Astrocyte of the hippocampus (primary cell): ENCODE results near the gene RBM28.
A peak's percentile ranks its signal among the peaks of the same experiment; 100 is the strongest.

ENCODE experiments used
- DNase-seq: peaks from one replicate; pipeline ENCODE4 v3.0.0; 2011; ENCODE audit warnings: low read depth, low spot score

The RBM28 gene

DNA sequence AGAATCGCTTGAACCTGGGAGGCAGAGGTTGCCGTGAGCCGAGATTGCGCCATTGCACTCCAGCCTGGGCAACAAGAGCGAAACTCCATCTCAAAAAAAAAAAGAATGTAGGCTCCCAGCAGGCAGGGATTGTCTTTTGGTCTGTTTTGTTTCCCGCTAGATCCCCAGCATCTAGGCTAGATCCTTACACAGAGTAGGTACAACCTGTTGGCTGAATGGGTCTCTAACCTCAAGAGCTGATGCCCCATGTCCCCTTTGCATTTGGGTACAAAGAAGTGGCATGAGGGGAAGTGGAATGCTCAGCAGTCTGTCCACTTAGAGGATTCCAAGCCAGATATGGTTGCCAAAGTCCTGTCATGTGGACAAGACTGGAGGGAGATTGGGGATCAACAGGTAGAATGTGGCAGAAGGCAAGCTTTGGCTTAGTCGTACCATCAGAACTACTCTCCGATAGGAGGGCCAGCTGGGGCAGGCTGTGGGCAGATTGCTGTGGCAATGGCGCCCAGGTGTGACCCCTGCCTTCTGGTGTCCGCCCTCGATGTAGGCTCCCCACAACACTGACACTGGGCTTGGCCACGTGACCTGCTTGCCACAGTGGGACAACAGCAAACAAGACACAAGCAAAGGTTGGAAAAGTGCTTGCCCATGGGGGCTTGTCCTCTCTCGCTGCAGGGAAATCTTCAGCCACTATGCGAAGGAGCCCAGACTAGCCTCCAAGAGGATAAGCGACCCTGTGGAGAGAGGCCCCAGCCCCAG, 81.3 kb downstream of the RBM28 start:
- no peak for DNase-seq

DNA sequence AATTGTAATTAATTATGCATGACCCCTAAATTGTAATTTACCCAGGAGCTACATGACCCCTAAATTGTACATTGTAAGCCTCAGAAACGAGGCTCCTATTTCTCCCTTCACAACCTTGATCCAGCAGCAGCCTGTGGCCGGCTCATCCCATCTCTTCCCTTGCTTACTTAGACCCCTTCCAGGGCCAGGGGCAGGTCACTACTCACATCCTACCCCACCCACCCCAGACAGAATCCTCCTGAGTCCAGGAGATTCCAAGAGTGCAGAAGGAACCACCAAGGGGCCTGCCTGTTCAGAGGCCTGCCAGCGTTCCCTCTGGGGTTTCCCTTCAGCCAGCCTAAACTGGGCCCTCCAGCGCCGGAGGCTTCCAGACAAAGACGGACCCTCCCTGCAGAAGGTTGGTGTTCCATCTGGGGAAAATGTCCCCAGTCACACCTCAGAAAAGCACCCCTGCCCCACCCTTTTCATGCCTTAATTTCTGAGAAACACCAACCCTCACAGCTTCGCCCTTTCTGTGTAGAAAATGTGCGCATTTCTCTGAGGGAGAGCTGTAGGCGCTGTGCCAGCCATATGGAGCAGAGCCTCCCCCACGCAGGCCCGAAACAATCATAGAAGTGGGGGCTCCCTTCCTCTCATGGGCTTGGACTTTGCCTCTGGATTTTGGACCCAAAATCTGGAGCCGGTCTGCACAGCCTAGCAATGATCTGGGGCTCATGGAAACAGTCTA, 83.5 kb downstream of the RBM28 start:
- no peak for DNase-seq

DNA sequence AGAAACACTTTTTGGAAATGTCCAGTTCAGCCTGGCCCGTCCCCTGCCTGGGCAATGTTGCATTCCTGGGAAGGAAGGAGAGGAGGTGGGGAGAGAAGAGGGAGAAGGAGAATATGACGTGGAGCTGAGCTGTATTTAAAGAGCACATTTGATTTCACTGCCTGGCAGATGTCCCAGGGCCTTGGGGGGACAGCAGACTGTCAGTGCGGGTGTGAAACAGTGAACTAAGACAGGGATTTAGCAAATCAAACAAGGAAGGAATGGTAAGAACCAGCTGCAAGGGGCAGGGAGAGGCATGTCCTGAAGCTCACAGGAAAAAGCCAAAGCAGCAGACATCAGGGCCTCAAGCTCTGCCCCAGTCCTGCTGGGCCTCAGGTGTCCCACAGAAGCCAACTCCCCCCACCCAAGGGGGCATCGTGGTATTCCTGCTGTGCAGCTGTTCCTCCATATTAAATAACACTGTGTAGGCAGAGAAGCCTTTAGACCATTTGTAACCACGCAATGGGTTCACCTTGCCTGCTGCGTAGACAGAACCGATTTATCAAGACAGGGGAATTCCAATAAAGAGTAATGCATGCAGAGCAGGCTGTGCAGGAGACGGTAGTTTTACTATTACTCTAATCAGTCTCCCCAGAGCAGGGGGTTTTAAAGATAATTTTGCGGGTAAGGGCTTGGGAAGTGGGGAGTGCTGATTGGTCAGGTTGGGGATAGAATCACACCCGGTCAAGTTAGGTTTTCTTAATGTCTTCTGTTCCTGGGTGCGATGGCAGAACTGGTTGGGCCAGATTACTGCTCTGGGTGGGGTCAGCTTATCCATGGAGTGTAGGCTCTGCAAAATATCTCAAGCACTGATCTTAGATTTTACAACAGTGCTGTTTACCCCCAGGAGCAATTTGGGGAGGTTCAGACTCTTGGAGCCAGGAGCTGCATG, 84.3 kb downstream of the RBM28 start:
- DNase-seq: peak; percentile 15

GRCh38 chr7:128257458-128257857, 86.2 kb downstream of the RBM28 start:
- DNase-seq: no peak

DNA sequence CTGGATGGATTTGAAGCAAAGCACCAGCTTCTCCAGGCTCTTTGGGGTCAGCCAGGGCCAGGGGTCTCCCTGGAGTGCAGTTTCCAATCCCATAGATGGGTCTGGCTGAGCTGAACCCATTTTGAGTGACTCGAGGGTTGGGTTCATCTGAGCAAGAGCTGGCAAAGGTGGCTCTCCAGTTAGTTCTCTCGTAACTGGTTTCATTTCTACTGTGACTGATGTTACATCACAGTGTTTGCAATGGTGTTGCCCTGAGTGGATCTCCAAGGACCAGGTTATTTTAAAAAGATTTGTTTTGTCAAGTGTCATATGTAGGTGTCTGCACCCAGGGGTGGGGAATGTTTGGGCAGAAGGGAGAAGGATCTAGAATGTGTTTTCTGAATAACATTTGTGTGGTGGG, 88.4 kb downstream of the RBM28 start:
- no peak for DNase-seq

DNA sequence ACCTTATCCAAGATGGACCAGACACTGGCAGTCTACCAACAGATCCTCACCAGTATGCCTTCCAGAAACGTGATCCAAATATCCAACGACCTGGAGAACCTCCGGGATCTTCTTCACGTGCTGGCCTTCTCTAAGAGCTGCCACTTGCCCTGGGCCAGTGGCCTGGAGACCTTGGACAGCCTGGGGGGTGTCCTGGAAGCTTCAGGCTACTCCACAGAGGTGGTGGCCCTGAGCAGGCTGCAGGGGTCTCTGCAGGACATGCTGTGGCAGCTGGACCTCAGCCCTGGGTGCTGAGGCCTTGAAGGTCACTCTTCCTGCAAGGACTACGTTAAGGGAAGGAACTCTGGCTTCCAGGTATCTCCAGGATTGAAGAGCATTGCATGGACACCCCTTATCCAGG, 89.2 kb downstream of the RBM28 start:
- DNase-seq: no peak

DNA sequence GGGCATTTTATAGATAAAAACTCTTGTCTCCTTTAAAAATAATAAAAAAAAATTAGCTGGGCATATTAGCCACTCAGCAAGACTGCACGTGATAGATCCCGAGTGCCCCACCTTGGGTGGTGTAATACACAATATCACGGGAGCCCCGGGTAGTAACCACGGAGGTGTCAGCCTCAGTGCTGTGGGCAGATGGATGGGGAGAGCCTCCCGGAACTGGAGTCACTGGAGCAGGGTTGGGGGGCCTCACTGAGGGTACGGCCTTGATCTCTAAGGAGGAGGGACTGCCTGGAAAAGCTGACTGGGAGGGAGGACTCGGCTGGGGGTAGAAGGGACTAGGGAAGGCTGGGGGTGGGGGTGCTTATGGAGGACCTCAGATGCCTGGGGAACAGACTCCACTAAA, 90.0 kb downstream of the RBM28 start:
- no peak for DNase-seq

DNA sequence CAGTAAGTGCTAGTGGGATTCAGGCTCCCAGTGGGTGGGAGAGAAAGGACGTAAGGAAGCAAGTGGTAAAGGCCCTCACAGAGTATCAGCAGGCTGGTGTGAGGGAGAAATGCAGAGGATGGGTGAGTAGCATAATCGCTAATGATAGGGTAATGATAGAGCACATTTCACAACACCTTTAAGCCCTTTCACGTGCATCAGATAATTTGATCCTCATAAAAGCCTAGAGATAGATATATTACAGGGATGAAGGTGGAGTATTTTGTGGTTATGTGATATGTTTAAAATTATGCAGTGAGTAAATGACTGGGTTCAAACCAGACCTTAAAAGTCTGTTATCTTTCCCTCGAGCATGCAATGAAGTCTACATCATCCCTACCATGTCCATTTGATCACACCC, 92.4 kb downstream of the RBM28 start:
- DNase-seq: no peak
